ENCODE data around the gene P3H2.

Gene P3H2

DNA sequence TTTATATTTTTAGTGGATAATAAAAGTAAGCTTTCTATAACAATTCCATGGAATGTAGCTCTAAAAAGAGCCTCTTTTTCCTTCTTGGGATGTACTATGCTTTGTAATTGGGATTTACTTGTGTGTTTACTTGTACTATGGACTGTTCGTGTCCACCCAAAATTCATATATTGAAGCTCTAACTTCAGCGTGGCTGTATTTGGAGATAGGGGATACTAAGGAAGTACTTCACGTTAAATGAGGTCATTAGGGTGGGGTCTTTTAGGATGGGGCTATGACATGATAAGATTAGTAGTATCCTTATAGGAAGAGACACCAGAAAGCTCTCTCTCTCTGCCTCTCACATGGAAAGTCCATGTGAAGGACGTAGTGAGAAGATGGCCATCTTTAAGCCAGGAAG is 64.9 kb downstream of the P3H2 start:
- TF ChIP-seq, protein P1, sequence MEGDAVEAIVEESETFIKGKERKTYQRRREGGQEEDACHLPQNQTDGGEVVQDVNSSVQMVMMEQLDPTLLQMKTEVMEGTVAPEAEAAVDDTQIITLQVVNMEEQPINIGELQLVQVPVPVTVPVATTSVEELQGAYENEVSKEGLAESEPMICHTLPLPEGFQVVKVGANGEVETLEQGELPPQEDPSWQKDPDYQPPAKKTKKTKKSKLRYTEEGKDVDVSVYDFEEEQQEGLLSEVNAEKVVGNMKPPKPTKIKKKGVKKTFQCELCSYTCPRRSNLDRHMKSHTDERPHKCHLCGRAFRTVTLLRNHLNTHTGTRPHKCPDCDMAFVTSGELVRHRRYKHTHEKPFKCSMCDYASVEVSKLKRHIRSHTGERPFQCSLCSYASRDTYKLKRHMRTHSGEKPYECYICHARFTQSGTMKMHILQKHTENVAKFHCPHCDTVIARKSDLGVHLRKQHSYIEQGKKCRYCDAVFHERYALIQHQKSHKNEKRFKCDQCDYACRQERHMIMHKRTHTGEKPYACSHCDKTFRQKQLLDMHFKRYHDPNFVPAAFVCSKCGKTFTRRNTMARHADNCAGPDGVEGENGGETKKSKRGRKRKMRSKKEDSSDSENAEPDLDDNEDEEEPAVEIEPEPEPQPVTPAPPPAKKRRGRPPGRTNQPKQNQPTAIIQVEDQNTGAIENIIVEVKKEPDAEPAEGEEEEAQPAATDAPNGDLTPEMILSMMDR (IDR thresholded peaks at IDR 0.05), result no peak

DNA sequence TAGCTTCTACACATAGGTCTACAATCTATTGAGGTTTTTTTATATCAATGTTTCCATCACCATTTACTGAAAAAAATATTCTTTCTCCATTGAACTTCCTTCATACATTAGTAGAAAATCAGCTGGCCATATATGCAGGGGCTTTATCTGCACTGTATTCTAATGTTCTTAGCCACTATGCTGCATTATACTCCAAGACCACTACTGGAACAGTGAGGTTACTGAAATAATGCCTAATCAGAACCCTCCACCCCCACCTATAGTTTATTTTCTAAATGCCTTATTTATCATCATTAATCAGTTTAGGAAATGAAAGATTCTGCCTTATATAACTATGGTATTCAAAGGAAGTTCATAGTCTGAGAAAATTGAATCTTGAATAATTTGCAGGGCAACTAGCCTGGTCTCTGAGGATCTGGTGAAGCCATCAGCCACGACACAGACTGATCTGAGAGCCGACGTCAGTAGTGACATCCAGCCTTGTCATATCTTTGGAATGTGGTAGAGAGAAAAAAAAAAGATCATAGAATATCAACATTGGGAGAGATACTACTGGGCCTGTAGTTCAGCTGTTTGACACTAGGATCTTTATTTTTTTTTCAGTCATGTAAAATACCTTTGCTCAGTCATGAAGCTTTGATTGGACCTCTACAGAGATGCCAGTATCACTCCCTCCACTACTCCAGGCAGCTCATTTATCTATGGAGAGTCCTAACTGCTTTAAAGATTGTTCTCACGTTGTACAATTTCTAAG is 66.6 kb downstream of the P3H2 start:
- TF ChIP-seq, protein P1 (IDR thresholded peaks at IDR 0.05), result no peak

DNA sequence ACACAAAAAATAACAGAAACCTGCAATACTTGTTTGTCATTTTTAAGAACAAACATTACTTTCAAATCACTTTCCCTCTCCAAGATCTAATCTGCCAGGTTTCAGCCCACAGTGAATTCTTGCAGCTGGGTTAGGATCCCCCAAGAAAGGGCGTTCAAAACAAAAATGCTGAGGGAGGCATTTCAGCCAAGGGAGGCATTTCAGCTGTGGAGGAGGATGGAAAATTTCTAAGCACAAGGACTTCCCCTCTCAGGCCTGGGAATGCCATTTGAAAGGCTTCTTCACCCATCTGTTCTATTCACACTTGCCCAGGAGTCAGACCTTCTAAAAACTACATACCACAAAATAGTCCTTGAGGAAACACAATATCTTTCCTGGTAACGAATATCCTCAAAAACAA is 69.1 kb downstream of the P3H2 start:
- TF ChIP-seq, protein P1 (IDR thresholded peaks at IDR 0.05), result no peak

DNA sequence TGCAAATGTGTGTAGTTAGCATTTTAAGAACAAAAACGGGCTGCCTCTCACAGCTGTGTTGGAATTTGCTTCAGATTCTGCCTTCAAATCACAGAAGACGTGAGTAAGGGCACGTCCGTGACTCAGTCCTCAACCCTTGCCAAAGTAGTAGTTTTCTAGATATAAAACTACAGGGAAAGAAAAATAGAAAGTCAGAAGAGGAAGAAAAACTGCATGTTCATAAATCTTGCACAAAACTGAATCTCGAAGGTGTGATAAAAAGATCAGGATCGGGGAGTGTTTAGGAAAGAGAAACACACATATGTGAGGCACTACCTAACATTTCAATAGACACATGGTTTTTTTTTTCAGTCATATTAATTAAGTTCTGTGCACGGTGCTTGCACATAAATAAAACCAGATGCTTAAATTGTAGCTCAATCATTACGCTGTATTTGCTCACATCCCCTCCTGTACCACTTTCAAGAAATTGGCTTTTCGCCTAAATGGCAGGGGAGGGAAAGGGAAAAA is 71.7 kb downstream of the P3H2 start:
- TF ChIP-seq, protein P1 (IDR thresholded peaks at IDR 0.05), result no peak

DNA sequence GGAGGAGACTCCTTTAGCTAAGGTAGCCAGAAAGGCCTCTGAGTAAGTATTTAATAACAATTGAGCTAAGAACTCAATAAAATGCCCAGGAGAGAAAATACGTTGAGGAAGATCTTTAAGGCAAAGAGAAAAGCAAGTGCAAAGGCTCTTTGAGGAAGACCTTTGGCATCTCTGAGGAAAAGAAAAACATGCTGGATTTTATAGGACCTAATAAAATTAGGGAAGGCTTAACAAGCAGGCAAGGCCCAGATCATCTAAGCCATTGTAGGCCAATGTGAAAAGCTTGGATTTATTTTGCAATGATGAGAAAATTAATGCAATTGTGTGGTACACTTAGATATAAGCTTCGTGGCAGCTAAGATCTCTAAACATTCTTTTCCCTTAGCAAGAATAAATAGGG is 75.7 kb downstream of the P3H2 start:
- TF ChIP-seq, protein P1 (IDR thresholded peaks at IDR 0.05), result no peak

DNA sequence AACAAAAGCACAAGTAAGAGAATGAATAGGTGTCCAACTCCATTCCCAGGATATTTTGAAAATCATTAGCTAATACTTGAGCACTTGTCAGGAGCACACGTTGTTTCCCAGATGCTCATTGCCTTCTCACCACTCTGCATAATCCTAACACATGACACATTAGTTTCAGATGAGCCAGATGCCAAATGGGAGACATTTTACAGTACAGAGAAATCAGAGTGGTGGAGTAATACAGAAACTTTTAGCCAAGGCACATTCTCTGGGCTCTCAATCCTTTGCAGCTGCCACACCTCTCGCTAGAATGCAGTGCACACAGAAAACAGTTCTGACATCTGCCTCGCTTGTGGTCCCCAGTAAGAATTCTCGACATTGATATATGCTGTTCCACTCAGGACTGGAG is 76.6 kb downstream of the P3H2 start:
- TF ChIP-seq, protein P1 (IDR thresholded peaks at IDR 0.05), result no peak

DNA sequence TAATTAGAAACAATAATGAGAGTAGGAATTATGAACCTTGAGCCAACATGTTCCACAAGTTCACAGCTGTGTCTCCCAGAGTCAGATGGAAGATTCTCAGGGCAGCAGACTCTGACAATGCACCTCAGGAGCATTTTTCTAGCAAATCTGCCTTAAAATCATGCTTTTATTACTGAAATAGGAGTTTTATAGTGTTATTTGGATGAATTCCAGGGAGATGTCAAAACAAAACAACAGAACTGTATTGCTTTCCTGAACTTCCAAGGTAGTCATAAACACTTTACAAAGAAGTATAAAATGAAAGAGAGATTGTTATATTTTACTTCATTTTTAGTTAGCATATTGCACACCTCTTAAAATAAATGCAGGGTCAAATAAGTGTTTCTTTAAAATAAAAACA is 77.0 kb downstream of the P3H2 start:
- TF ChIP-seq, protein P1 (IDR thresholded peaks at IDR 0.05), result no peak

All from LNCAP (cell line).